AG04449 (cell line): Measurements from ENCODE around the gene ENAH.

Experiments used
- CTCF ChIA-PET: fragments of 350-600 bp; formaldehyde crosslinking; extraction: SDS; loops from one replicate; lab custom pipeline; 2021; ENCODE audit warnings: antibody characterized with exemption; lab: Yijun Ruan, JAX
- POLR2A ChIA-PET: fragments of 400-600, 350-600 bp; formaldehyde crosslinking; extraction: SDS; loops from one replicate; lab custom pipeline; 2020; ENCODE audit warnings: antibody characterized with exemption, inconsistent platforms; lab: Yijun Ruan, JAX
- DNase-seq: peaks from one replicate; pipeline ENCODE4 v3.0.0-alpha.2; 2010; ENCODE audit warnings: low read depth, low spot score
- H3K4me3 ChIP-seq: 2 replicates; pipeline ENCODE4 v1.5.1; 2011; ENCODE audit warnings: low read depth, mild to moderate bottlenecking, control low read depth, low read length
- TF ChIP-seq, protein P1 (sequence below): IDR thresholded peaks from one replicate; pipeline ENCODE4 v1.5.1; 2011; ENCODE audit warnings: mild to moderate bottlenecking, moderate library complexity, low read length, control low read depth, inconsistent platforms; ENCODE audit not compliant: insufficient read depth; ENCODE audit errors: missing control alignments

Gene ENAH

DNA sequence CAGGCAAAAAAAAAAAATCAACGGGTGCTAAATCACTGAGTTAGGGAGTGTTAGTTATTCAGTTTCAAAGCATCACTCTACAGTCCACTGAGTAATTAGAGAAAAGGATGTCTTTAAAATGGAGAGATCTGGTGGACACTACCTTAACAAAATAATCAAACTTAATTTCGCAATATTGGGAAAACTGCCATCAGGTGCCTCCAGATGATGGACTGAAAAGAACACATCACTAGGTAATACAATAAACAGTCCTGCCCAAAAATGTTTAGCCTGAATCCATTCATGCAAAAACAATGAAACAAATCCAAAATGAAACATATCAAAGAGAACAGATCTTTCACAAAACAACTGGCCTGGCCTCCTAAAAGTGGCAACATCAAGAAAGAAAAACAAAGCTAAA, 54.1 kb downstream of the ENAH start:
- no peak for DNase-seq
- CTCF ChIA-PET, result no interaction called here
- H3K4me3 ChIP-seq, result no peak overlapping the region
- TF ChIP-seq, protein P1, sequence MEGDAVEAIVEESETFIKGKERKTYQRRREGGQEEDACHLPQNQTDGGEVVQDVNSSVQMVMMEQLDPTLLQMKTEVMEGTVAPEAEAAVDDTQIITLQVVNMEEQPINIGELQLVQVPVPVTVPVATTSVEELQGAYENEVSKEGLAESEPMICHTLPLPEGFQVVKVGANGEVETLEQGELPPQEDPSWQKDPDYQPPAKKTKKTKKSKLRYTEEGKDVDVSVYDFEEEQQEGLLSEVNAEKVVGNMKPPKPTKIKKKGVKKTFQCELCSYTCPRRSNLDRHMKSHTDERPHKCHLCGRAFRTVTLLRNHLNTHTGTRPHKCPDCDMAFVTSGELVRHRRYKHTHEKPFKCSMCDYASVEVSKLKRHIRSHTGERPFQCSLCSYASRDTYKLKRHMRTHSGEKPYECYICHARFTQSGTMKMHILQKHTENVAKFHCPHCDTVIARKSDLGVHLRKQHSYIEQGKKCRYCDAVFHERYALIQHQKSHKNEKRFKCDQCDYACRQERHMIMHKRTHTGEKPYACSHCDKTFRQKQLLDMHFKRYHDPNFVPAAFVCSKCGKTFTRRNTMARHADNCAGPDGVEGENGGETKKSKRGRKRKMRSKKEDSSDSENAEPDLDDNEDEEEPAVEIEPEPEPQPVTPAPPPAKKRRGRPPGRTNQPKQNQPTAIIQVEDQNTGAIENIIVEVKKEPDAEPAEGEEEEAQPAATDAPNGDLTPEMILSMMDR, result no peak
- POLR2A ChIA-PET, result no interaction called here

GRCh38 chr1:225597926-225598575, 54.9 kb downstream of the ENAH start:
- TF ChIP-seq, protein P1, result no peak
- ChIA-PET POLR2A (no interaction called here), CTCF (no interaction called here)
- no peak overlapping the region for H3K4me3 ChIP-seq
- no peak for DNase-seq

DNA sequence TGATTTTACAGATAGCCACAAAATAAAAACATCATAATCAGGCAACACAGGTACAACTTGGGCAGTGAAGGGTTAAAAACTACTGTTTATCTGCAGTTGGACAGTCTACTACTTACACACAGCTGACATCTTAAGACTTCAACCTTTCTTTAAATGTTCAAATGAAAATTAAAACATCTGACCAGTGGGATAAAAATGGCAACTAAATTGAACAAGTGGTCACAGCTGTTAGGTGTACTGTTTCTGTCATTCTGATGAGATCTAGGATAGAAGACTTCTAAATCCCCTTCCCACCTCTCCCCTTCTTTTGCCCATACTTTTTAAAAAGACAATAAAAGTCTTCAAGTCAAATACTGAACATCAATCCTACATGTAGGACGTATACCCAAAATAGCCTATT, 56.2 kb downstream of the ENAH start:
- no peak overlapping the region for H3K4me3 ChIP-seq
- TF ChIP-seq, protein P1, result no peak
- ChIA-PET POLR2A (interaction anchor here (0.7 kb wide), 1 partner anchor 15 kb away, joined by 3 read pairs; no protein-coding TSS in a partner anchor), CTCF (no interaction called here)
- DNase-seq, result no peak

GRCh38 chr1:225595974-225596551, 56.9 kb downstream of the ENAH start:
- TF ChIP-seq, protein P1, result no peak
- POLR2A ChIA-PET, result no interaction called here
- DNase-seq, result no peak
- H3K4me3 ChIP-seq, result no peak overlapping the region
- CTCF ChIA-PET, result interaction anchor here (1.1 kb wide), 1 partner anchor 178 kb away, joined by 3 read pairs; no protein-coding TSS in a partner anchor

GRCh38 chr1:225595452-225595851, 57.5 kb downstream of the ENAH start:
- DNase-seq, result no peak
- POLR2A ChIA-PET, result no interaction called here
- TF ChIP-seq, protein P1, result no peak
- H3K4me3 ChIP-seq, result no peak overlapping the region
- CTCF ChIA-PET, result interaction anchor here (1.1 kb wide), 1 partner anchor 178 kb away, joined by 3 read pairs; no protein-coding TSS in a partner anchor

DNA sequence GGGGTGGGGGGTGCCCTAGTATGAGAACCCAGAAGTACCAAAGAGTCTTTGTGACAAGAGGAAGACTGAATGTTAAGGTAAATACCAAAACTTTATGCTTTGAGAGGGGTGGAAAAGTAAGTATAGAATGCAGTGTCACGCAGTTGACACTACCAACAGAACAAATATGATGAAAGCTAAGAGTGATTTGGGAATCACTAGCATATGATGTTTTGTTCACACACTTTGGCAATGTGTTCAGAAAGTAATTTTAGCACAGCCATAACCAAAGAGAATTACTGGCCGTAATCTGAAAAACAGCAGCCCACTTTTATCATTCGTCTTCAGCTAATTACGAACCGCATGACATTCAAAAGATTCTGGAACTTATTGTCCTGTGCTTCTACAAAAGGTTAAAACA, 59.5 kb downstream of the ENAH start:
- H3K4me3 ChIP-seq, result no peak overlapping the region

More for the DNA sequence above, 59.5 kb downstream of the ENAH start:
- POLR2A ChIA-PET, result no interaction called here
- DNase-seq, result no peak
- TF ChIP-seq, protein P1, result no peak
- CTCF ChIA-PET, result interaction anchor here (0.7 to 1.3 kb wide), 4 partner anchors 12 to 184 kb away, joined by 3 to 4 read pairs (median 3); partner anchors contain the start of gene SRP9
